ENCODE results near the gene ZNF90.
"Not testable (repeated sequence)": the region's sequence is repeated elsewhere in the genome, so short reads cannot be mapped to it uniquely, and the experiment has no call there.

The ZNF90 gene

GRCh38 chr19:20151617-20152145 lies 73.9 kb downstream of the ZNF90 start:
- Mint-ChIP-seq H3K27ac (no peak overlapping the region), H3K36me3 (ENCODE audit: low read depth) (peaks cover 5% of the 10 kb centered on the region), H3K4me1 (no peaks in the 10 kb centered on the region), H3K4me3 (no peak overlapping the region), H3K9me3 (peaks cover 34% of the 10 kb centered on the region), H3K27me3 (ENCODE audit: low read depth) (peaks cover 3% of the 10 kb centered on the region)
- TF ChIP-seq, protein P1, sequence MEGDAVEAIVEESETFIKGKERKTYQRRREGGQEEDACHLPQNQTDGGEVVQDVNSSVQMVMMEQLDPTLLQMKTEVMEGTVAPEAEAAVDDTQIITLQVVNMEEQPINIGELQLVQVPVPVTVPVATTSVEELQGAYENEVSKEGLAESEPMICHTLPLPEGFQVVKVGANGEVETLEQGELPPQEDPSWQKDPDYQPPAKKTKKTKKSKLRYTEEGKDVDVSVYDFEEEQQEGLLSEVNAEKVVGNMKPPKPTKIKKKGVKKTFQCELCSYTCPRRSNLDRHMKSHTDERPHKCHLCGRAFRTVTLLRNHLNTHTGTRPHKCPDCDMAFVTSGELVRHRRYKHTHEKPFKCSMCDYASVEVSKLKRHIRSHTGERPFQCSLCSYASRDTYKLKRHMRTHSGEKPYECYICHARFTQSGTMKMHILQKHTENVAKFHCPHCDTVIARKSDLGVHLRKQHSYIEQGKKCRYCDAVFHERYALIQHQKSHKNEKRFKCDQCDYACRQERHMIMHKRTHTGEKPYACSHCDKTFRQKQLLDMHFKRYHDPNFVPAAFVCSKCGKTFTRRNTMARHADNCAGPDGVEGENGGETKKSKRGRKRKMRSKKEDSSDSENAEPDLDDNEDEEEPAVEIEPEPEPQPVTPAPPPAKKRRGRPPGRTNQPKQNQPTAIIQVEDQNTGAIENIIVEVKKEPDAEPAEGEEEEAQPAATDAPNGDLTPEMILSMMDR (IDR thresholded peaks at IDR 0.05; ENCODE audit: unreplicated experiment in 3 of 3): no peak

- not testable (repeated sequence) for H3K4me3 Mint-ChIP-seq; H3K27me3 Mint-ChIP-seq (ENCODE audit: low read depth); H3K27ac Mint-ChIP-seq; H3K36me3 Mint-ChIP-seq (ENCODE audit: low read depth); H3K4me1 Mint-ChIP-seq
- peaks cover 29% of the 10 kb centered on the region for H3K9me3 Mint-ChIP-seq
These were observed 74.7 kb downstream of the ZNF90 start for GRCh38 chr19:20152506-20152905.

- Mint-ChIP-seq H3K36me3 (ENCODE audit: low read depth) (peaks cover 5% of the 10 kb centered on the region), H3K4me1 (no peaks in the 10 kb centered on the region), H3K27ac (no peak overlapping the region), H3K9me3 (peaks cover 23% of the 10 kb centered on the region), H3K4me3 (no peak overlapping the region), H3K27me3 (ENCODE audit: low read depth) (peaks cover 3% of the 10 kb centered on the region)
- TF ChIP-seq, protein P1 (IDR thresholded peaks at IDR 0.05; ENCODE audit: unreplicated experiment in 3 of 3): no peak
These were observed 75.5 kb downstream of the ZNF90 start for GRCh38 chr19:20153281-20153680.

- TF ChIP-seq, protein P1 (IDR thresholded peaks at IDR 0.05; ENCODE audit: unreplicated experiment in 3 of 3): no peak
- no peak overlapping the region for H3K4me3 Mint-ChIP-seq
- H3K27ac Mint-ChIP-seq: no peak overlapping the region
- H3K4me1 Mint-ChIP-seq: no peaks in the 10 kb centered on the region
- H3K27me3 Mint-ChIP-seq (ENCODE audit: low read depth): peaks cover 3% of the 10 kb centered on the region
- peaks cover 26% of the 10 kb centered on the region for H3K9me3 Mint-ChIP-seq
- H3K36me3 Mint-ChIP-seq (ENCODE audit: low read depth): peaks cover 5% of the 10 kb centered on the region
These were observed 76.8 kb downstream of the ZNF90 start for GRCh38 chr19:20154636-20155035.

- Mint-ChIP-seq H3K36me3 (ENCODE audit: low read depth) (peaks cover 12% of the 10 kb centered on the region), H3K9me3 (peaks cover 26% of the 10 kb centered on the region), H3K27me3 (ENCODE audit: low read depth) (no peaks in the 10 kb centered on the region), H3K4me3 (no peak overlapping the region), H3K27ac (no peak overlapping the region), H3K4me1 (no peaks in the 10 kb centered on the region)
- TF ChIP-seq, protein P1 (IDR thresholded peaks at IDR 0.05; ENCODE audit: unreplicated experiment in 3 of 3): no peak
These were observed 85.0 kb downstream of the ZNF90 start for GRCh38 chr19:20162821-20163220.

DNA sequence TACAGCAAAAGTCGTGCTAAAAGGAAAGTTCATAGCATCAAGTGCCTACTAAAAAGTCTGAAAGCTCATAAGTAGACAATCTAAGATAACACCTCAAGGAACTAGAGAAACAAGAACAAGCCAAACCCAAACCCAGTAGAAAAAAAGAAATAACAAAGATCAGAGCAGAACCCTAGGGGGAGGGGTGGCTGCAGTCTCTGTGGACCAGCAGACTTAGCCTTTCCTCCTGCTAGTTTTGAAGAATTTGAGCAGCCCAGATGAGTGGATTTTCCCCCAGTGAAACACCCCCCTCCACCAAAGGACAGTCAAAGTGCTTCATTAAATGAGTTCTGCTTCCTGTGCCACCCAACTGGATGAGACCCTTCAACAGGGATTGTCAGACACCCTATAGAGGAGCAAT lies 86.7 kb downstream of the ZNF90 start:
- Mint-ChIP-seq H3K36me3 (ENCODE audit: low read depth) (peaks cover 24% of the 10 kb centered on the region), H3K9me3 (peaks cover 23% of the 10 kb centered on the region), H3K27ac (no peak overlapping the region), H3K27me3 (ENCODE audit: low read depth) (no peaks in the 10 kb centered on the region), H3K4me3 (no peak overlapping the region), H3K4me1 (no peaks in the 10 kb centered on the region)
- TF ChIP-seq, protein P1 (IDR thresholded peaks at IDR 0.05; ENCODE audit: unreplicated experiment in 3 of 3): no peak
